Measurements from ENCODE around the gene CCDC7.
"Not testable (repeated sequence)": the region's sequence is repeated elsewhere in the genome, so short reads cannot be mapped to it uniquely, and the experiment has no call there.

The CCDC7 gene

DNA sequence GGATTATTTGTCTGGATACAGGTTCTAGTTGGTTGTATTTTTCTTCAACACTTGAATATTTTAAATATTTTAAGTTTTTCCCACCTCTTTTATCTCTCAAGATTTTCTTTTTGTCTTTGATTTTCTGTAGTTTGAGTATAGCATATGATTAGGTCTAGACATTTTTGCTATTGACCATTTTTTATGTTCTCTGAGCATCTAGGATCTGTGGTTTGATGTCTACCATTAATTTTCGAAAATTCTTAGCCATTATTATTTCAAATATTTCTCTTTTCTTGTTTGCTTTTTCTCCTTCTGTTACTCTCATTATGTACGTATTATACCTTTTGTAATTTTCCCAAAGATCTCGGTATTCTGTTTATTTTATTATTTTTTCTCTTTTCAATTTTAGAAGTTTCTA, 293.0 kb downstream of the CCDC7 start:
- DNase-seq: no peak

GRCh38 chr10:32744321-32744720, 298.4 kb downstream of the CCDC7 start:
- DNase-seq: no peak

GRCh38 chr10:32746869-32747268, 300.9 kb downstream of the CCDC7 start:
- no peak for DNase-seq

DNA sequence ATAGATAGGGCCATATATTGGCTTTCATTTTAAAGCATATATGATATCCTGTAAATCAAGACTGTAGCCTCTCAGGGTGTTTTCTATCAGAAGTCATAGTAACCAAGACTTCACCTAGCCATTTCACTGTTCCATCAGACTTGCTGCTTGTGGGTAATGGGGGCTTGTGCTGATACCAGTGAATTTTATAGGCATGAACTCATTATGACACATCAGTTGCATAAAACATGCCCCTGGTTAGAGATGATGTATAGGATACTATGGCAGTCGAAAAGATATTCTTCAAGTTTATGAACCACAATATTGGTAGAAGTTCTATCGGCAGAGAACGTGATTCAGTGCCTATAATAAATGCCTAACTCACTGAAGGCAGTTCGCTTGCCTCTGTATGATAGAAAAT, 305.6 kb downstream of the CCDC7 start:
- DNase-seq: no peak

GRCh38 chr10:32754900-32755299, 309.0 kb downstream of the CCDC7 start:
- DNase-seq: not testable (repeated sequence)

GRCh38 chr10:32771217-32771616, 325.3 kb downstream of the CCDC7 start:
- no peak for DNase-seq

DNA sequence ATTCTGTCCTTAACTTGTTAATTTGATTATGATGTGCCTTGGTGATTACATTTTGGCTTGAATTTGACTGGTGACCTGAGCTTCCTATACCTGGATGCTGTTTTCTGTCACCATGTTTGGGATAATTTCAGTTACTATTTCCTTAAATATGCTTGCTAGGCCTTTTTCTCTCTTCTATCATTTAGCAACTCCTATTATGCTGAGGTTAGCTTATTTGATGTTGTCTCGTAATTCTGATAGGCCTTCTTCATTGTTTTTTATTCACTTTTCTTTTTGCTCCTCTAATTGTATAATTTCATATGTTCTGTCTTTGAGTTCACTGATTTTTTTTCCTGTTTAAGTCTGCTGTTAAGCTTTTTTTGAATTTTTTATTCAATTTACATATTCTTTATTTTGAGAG, 327.2 kb downstream of the CCDC7 start:
- no peak for DNase-seq

DNA sequence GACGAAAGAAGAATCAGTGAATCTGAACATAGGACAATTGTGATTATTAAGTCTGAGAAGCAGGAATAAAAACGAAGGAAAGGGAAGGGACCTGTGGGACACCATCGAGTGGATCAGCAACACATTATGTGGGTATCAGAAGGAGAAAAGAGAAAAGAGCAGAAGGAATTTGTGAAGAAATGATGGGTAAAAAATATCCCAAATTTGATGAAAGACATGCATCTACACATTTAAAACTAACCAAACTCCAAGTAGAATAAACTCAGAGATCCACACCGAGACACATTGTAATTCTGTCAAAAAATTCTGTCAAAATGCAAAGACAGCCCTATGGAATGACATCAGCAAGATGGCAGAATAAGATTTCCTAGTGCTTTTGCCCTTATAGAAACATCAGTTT, 341.0 kb downstream of the CCDC7 start:
- no peak for DNase-seq

- no peak for DNase-seq
Observed at GRCh38 chr10:32787690-32788284, 341.8 kb downstream of the CCDC7 start.

GRCh38 chr10:32788359-32788758, 342.4 kb downstream of the CCDC7 start:
- DNase-seq: no peak

DNA sequence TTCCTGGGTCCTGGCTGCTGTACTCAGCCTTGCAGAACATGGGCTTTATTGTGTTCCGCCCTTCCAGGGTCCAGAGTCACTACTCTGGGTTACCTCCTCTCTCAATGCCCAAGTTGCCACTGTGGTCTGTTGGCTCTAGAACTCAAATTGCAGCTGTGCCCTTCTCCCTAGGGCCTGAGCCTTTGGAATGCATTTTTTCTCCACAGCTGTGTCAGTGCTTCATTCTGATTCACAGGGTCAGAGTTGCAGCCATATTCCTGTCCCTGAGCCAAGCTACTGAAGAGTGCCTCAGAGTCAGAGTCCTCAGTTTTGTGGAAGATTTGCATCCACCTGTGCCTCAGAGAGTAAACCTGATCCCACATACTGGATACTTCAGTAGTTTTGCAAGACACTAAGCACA, 344.5 kb downstream of the CCDC7 start:
- no peak for DNase-seq

DNA sequence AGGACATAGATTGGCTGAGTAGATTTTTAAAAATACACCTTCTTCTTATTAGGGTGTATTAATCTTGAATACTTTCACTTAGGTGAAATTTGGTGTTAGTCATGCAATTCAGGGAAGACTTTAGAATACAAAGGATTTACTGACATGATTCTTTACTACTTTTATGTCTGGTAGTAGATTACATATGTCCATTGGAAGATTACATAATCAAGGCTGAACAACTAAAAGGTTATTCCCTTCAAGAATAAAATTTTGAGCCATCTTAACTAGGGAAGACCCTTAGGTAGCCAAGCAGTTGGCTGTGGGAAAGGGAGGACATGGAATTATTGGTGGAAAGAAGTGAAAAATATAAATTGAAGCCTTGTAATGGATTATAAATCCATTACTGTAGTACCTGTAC, 347.1 kb downstream of the CCDC7 start:
- DNase-seq: no peak

GRCh38 chr10:32795598-32796183, 349.8 kb downstream of the CCDC7 start:
- DNase-seq: peak in 1 of 2 donors; percentile 54

DNA sequence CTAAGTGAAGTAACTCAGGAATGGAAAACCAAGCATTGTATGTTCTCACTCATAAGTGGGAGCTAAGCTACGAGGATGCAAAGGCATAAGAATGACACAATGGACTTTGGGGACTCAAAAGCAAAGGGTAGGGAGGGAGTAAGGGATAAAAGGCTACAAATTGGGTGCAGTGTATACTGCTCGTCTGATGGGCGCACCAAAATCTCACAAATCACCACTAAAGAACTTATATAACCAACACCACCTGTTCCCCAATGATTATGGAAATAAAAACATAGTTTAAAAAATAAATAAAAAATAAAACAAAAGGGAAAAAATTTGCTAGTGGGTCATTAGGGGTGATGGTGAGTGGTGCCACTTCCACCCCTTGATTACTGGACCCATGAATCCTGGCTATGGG, 351.5 kb downstream of the CCDC7 start:
- not testable (repeated sequence) for DNase-seq

DNA sequence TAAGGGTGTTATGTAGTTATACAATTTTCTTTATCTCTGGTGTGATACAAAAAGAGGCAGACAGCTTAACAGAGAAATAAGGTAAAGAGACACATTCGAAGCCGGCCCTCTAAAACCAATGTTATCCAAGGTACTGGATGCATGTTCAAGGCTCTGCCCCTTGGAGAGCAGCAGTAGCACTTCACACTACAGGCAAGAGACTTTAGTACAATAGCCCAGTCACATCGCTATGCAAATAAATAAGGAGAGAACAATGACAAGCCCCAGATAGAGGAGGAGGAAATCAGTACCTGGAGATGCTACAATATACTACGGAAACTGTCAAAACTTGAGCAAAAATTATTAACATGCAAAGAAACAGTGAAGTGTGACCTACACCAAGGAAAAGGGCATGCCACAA, 401.0 kb downstream of the CCDC7 start:
- DNase-seq: no peak

DNA sequence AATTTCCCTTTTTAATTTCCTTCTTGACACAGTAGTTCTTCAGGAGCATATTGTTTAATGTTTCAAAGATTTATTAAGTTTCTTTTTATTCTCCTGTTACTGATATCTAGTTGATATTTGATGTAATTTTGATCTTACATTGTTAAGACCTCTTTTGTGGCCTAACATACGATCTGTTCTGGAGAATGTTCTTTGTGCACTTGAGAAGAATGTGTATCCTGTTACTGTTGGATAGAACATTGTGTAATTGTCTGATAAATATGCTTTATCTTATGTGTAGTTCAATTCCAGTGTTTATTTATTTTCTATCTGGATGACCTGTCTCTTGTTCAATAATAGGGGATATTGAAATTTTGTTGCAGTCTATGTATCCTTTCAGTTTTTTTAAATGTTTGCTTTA, 405.4 kb downstream of the CCDC7 start:
- no peak for DNase-seq

GRCh38 chr10:32854435-32854834, 408.5 kb downstream of the CCDC7 start:
- DNase-seq: no peak

GRCh38 chr10:32865170-32865569, 419.2 kb downstream of the CCDC7 start:
- DNase-seq: no peak

DNA sequence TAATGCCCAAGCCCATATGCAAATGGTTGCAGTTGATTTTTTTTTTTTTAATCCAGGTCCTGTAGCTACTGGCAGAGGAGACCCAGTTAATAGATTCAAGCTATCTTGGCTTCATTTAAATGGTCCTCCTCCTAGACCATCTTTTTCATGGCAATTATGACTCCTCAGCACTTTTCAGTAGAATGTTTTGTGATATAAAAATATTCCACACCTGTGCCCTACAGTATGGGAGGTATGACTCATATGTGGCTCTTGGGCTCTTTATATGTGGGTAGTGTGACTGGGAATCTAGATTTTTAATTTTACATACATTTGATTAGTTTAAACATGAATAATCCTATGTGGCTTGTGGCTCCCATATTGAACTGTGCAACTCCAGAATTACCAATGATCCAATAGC, 432.0 kb downstream of the CCDC7 start:
- DNase-seq: no peak

DNA sequence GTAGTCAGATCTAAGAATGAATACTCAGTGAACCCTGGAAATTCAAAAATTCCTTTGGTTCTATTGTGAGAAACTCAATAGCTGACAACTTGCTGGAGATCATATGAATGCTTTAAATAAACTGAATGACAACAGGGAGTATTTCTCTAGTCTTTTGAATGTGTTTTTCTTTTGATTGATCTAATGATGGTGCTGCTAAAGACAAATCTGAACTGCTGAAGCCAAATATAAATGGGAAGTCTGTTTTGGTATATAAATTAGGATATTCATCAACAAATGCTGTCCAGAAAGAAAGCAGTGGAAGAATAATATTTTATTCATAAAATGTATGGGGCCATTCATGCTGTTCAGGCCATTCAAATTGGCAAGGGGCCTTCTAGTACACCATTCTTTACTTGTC, 432.7 kb downstream of the CCDC7 start:
- DNase-seq: no peak

DNA sequence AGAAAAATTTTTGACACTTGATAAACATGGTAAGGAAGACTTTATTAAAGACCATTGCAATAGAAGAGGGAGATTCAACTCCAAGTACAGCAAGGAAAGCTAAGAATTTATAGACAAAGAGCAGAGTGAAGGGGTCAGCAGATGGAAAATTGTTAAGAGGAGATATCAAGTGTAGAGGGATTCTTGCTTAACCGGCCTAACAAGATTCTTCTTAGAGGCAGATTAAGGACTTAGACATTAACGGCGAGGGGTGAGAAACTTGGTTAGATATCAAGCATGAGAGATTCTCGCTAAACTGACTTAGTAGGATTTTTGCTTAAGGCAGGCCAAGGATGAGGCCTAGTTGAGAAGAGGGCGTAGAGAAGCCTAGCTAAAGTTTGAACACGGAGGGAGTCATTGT, 436.1 kb downstream of the CCDC7 start:
- DNase-seq: no peak

GRCh38 chr10:32887481-32887880, 441.5 kb downstream of the CCDC7 start:
- no peak for DNase-seq

DNA sequence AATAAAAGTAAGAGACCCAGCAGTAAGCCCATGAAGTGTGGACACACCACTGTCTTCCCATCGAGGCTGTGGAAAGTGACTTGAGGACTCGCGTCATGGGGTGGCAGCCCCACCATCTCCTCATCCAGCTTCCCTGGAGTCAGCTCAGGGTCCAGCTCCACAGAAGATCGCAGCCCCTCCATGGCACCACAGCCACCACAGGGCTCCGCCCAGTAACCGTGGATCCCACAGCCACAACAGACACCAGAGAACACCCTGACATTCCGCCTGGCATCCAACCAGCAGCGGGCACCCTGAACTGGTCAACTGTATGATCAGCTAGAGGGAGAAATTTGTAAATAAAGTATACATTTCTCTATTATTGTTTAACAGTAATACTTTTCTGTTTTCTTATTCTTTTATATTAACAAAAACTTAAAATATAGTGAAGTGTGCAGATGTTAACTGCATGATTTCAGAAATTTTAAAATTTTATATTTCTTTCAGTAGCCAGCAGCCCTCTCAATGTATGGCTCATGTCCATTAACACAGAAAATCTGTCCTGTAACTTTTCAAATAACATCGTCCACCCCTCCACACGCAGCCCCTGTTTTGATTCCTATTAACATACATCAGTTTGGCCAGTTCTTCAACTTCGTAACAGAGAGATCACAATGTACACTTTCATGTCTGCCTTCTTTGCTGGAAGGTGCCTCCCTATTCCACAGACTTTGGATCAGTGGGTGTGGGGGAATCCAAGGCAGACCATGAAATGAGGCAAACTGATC, 442.4 kb downstream of the CCDC7 start:
- no peak for DNase-seq

DNA sequence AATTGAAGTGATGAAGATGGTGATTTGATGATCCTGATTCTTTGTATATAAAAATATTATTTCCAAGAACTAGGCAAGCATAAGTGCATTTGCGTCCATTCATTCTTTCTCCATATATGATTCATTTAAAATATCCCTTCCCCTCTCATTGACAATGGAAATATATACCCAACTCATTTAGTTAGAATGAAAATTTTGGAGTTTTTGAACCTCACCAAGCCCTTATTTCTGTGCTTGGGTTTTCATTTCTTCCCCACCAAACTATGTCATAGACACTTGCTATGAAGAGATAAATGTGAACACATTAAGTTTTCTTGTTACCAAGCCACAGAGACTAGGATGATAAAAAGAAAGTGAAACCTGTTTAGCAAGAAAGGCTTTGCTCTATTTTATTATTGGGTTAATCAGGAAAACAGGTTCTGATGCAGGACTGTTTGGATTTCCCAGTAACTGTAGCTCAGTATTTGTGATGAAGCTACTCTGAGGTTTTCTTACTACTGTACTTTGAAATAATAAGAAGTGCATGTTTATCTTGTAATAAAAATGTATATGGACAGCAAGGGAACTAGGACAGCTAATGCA, 443.8 kb downstream of the CCDC7 start:
- DNase-seq: no peak
